Tibial nerve (tissue), 4 donors: ENCODE data around the gene FAM131C. TPM values are rescaled to one million over a fixed set of nuclear protein-coding genes. Genes with fewer than 3 reads are reported as not detected.

Experiments
- DNase-seq, 2 donors: peaks; one replicate each; pipeline ENCODE4 v3.0.0-alpha.2; 2019; ENCODE audit warnings: low spot score in 2 of 2
- H3K27ac ChIP-seq, 4 donors: fragments of 200-600 bp; sonication (generic) in 3 of 4; one replicate each; pipeline ENCODE4 v1.5.1; 2017 to 2019; ENCODE audit warnings: mild to moderate bottlenecking in 1 of 4
- H3K27me3 ChIP-seq, 2 donors: fragments of 200-600 bp; sonication (generic) in 1 of 2; one replicate each; pipeline versions ENCODE4 v1.5.1 to v1.6.0; 2017 to 2019
- H3K36me3 ChIP-seq, 3 donors: fragments of 200-600 bp; sonication (generic); one replicate each; pipeline ENCODE4 v1.5.1; 2018 to 2019
- H3K4me1 ChIP-seq, 4 donors: fragments of 200-600 bp; sonication (generic) in 3 of 4; one replicate each; pipeline ENCODE4 v1.5.1; 2017 to 2019
- H3K4me3 ChIP-seq, 4 donors: fragments of 200-600 bp; sonication (generic) in 3 of 4; one replicate each; pipeline ENCODE4 v1.5.1; 2017 to 2019; ENCODE audit warnings: mild to moderate bottlenecking in 1 of 4, moderate library complexity in 1 of 4
- H3K9me3 ChIP-seq, 4 donors: fragments of 200-600 bp; sonication (generic) in 3 of 4; one replicate each; pipeline ENCODE4 v1.5.1; 2017 to 2019
- EP300 ChIP-seq, 2 donors: sonication (generic); formaldehyde crosslinking; IDR thresholded peaks; one replicate each; pipeline ENCODE4 v1.6.1; 2017; ENCODE audit warnings: antibody characterized with exemption in 2 of 2, mild to moderate bottlenecking in 1 of 2
- POLR2A ChIP-seq, 2 donors: fragments of 450-650 bp; IDR thresholded peaks; one replicate each; pipeline ENCODE4 v1.6.1; 2017; ENCODE audit warnings: antibody characterized with exemption in 2 of 2, mild to moderate bottlenecking in 2 of 2, moderate library complexity in 2 of 2
- WGBS, 2 donors: methylation state at CpG; one replicate each; pipeline ENCODE4 v1.1.5; 2018; 5-methylcytosine and 5-hydroxymethylcytosine counted together
- total RNA-seq, 4 donors: library from RNA; depleted of rRNA; stranded (reverse); fragments of >200 nt; gene quantifications; one replicate each; pipeline ENCODE4 v1.1.0, GENCODE V29; 2016
- TF ChIP-seq, protein P1 (sequence below), 5 experiments: fragments of 200-600 bp in 3 of 5; fragments of 450-650 bp in 2 of 5; sonication (generic) in 3 of 5; IDR thresholded peaks; one replicate each; pipeline ENCODE4 v1.5.1; 2016 to 2019; ENCODE audit warnings: antibody characterized with exemption in 5 of 5, mild to moderate bottlenecking in 3 of 5, moderate library complexity in 2 of 5

FAM131C gene
- total RNA-seq, 4 donors from 2014 or later = not detected

- Histone ChIP-seq H3K27me3 (no peaks in the 10 kb centered on the region), H3K4me3 (peak overlapping the region in 1 of 4 donors; percentile 37), H3K4me1 (peaks cover 0 to 66% (median 20%) of the 10 kb centered on the region in 4 donors), H3K9me3 (no peaks in the 10 kb centered on the region), H3K27ac (peak overlapping the region; percentile 64 to 86 (median 74)), H3K36me3 (no peaks in the 10 kb centered on the region)
- TF ChIP-seq, protein P1, sequence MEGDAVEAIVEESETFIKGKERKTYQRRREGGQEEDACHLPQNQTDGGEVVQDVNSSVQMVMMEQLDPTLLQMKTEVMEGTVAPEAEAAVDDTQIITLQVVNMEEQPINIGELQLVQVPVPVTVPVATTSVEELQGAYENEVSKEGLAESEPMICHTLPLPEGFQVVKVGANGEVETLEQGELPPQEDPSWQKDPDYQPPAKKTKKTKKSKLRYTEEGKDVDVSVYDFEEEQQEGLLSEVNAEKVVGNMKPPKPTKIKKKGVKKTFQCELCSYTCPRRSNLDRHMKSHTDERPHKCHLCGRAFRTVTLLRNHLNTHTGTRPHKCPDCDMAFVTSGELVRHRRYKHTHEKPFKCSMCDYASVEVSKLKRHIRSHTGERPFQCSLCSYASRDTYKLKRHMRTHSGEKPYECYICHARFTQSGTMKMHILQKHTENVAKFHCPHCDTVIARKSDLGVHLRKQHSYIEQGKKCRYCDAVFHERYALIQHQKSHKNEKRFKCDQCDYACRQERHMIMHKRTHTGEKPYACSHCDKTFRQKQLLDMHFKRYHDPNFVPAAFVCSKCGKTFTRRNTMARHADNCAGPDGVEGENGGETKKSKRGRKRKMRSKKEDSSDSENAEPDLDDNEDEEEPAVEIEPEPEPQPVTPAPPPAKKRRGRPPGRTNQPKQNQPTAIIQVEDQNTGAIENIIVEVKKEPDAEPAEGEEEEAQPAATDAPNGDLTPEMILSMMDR (IDR thresholded peaks at IDR 0.05) = no peak
- TF ChIP-seq EP300 (IDR thresholded peaks at IDR 0.05) (no peak), POLR2A (IDR thresholded peaks at IDR 0.05) (no peak)
- DNase-seq = no peak
- WGBS, 2 donors = 29 to 30% methylated on average over 4 of the region's 4 CpGs
Measured at GRCh38 chr1:16018308-16018707, 55.1 kb downstream of the FAM131C start.

DNA sequence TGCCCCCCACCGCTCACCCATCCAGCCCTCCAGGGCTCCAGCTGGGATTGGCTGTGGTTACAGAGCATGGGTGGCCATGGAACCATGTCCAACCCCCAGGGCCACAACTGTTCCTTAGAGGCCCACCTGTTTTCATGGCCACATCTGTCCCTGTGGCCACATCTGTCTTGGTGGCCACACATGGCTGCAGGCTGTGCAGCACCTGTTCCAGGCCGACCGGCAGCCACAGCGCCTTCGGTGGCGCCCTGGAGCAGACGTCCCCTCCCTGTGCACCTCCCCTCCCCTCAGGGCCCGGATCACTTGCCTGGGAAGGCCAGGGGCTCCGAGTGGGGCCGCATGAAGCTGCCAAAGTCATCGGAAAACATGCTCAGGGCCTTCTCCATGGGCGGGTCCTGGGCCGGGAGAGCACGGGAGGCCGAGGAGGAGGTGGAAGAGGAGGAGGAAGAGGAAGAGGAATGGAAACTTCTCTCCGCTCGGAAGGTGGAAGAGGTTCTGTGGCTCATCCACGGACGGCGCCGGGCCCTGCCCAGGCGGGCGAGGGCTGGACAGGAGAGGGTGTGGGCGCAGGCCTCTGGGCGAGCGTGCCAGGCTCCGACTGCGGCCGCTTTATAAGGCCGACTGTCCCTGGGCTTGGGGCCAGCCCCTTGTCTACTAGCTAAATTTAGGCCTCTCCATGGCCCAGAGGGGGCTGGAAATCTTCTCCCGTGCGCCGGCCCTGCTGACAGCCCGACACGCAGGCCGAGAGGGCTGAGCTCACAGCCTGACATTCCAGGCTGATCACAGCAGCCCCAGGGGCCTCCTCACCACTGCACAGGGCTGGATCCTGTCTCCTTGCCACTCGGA lies 55.8 kb downstream of the FAM131C start, which contains the start of gene HSPB7:
Gene HSPB7 (minus strand): TSS at position 583 of the 843 bp plus-strand sequence. CDS start 80 bp downstream, at position 503.
- H3K4me3 ChIP-seq = peak within 1 kb of the TSS in 3 of 4 donors; percentile 9 to 37 (median 13)
- peak; percentile 60 to 65 for DNase-seq
- H3K9me3 ChIP-seq = no peaks in the 10 kb centered on the region
- peaks cover 0 to 72% (median 22%) of the 10 kb centered on the region in 4 donors for H3K4me1 ChIP-seq
- peak within 1 kb of the TSS; percentile 64 to 86 (median 74) for H3K27ac ChIP-seq
- WGBS, 2 donors = 33 to 35% methylated on average over 30 to 32 of the region's 37 CpGs
- H3K27me3 ChIP-seq = no peaks in the 10 kb centered on the region
- no peak for TF ChIP-seq POLR2A (IDR thresholded peaks at IDR 0.05)
- TF ChIP-seq EP300 (IDR thresholded peaks at IDR 0.05) = peak in 1 of 2 donors; percentile 35
- no peaks in the 10 kb centered on the region for H3K36me3 ChIP-seq

DNA sequence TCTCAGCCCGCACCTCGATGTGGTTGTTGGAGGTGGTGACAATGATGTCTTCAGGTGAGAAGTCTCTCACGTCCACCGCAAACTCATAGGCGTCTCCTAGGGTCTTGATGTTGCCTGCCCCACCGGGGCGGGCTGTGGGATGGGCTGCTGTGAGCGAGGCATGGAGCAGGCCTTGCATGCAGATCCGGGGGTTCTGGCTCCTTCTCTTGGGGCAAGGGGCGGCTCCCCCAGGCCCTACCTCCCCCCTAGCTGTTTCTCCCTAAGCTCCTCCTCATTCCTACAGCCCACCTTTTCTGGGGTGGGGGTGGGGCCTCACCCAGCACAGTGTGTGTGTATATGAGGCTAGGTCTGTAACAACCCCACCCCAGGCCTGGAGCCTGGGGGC lies 56.4 kb downstream of the FAM131C start:
- Histone ChIP-seq H3K36me3 (no peaks in the 10 kb centered on the region), H3K4me1 (peaks cover 0 to 76% (median 26%) of the 10 kb centered on the region in 4 donors), H3K27me3 (no peaks in the 10 kb centered on the region), H3K27ac (peak overlapping the region; percentile 62 to 86 (median 74)), H3K9me3 (no peaks in the 10 kb centered on the region), H3K4me3 (peak overlapping the region in 2 of 4 donors; percentile 9 to 37)
- no peak for DNase-seq
- 80 to 90% methylated on average over 10 of the region's 10 CpGs for WGBS, 2 donors
- TF ChIP-seq, protein P1 (IDR thresholded peaks at IDR 0.05) = no peak
- TF ChIP-seq POLR2A (IDR thresholded peaks at IDR 0.05) (no peak), EP300 (IDR thresholded peaks at IDR 0.05) (no peak)

GRCh38 chr1:16015960-16016901 lies 57.2 kb downstream of the FAM131C start:
- no peak overlapping the region for H3K4me3 ChIP-seq
- H3K9me3 ChIP-seq = no peaks in the 10 kb centered on the region
- no peak for TF ChIP-seq EP300 (IDR thresholded peaks at IDR 0.05)
- TF ChIP-seq, protein P1 (IDR thresholded peaks at IDR 0.05) = no peak
- no peak for TF ChIP-seq POLR2A (IDR thresholded peaks at IDR 0.05)
- no peak for DNase-seq
- WGBS, 2 donors = 65 to 72% methylated on average over 15 to 23 of the region's 23 CpGs
- H3K4me1 ChIP-seq = peaks cover 0 to 76% (median 26%) of the 10 kb centered on the region in 4 donors
- peak overlapping the region in 2 of 4 donors; percentile 84 to 86 for H3K27ac ChIP-seq
- H3K27me3 ChIP-seq = no peaks in the 10 kb centered on the region
- H3K36me3 ChIP-seq = no peaks in the 10 kb centered on the region

GRCh38 chr1:16015491-16015890 lies 58.0 kb downstream of the FAM131C start:
- TF ChIP-seq POLR2A (IDR thresholded peaks at IDR 0.05) = no peak
- no peak for TF ChIP-seq EP300 (IDR thresholded peaks at IDR 0.05)
- TF ChIP-seq, protein P1 (IDR thresholded peaks at IDR 0.05) = no peak
- no peak for DNase-seq
- H3K4me1 ChIP-seq = peaks cover 0 to 76% (median 26%) of the 10 kb centered on the region in 4 donors
- no peak overlapping the region for H3K4me3 ChIP-seq
- H3K9me3 ChIP-seq = no peaks in the 10 kb centered on the region
- H3K27me3 ChIP-seq = no peaks in the 10 kb centered on the region
- no peaks in the 10 kb centered on the region for H3K36me3 ChIP-seq
- 94% methylated on average over 22 to 25 of the region's 25 CpGs for WGBS, 2 donors
- peak overlapping the region in 2 of 4 donors; percentile 84 to 86 for H3K27ac ChIP-seq
